Sigmoid colon (tissue), 7 donors: ENCODE results near the gene KIF26A. TPM values are rescaled to one million over a fixed set of nuclear protein-coding genes. Genes with fewer than 3 reads are reported as not detected.

Experiments used
- DNase-seq: peaks from one replicate; pipeline ENCODE4 v3.0.0-alpha.2; 2019
- H3K27ac ChIP-seq, 4 donors: fragments of 200-600 bp; sonication (generic); one replicate each; pipeline ENCODE4 v1.5.1; 2016 to 2019; ENCODE audit warnings: mild to moderate bottlenecking in 1 of 4
- H3K27me3 ChIP-seq, 3 donors: fragments of 200-600 bp; sonication (generic); one replicate each; pipeline ENCODE4 v1.5.1; 2019; ENCODE audit warnings: mild to moderate bottlenecking in 1 of 3
- H3K36me3 ChIP-seq, 4 donors: fragments of 200-600 bp; sonication (generic); one replicate each; pipeline ENCODE4 v1.5.1; 2016 to 2019
- H3K4me1 ChIP-seq, 4 donors: fragments of 200-600 bp; sonication (generic); one replicate each; pipeline ENCODE4 v1.5.1; 2017 to 2019
- H3K4me3 ChIP-seq, 4 donors: fragments of 200-600 bp; sonication (generic); one replicate each; pipeline ENCODE4 v1.5.1; 2017 to 2019; ENCODE audit warnings: mild to moderate bottlenecking in 2 of 4, moderate library complexity in 1 of 4
- H3K9me3 ChIP-seq, 4 donors: fragments of 200-600 bp in 3 of 4; sonication (generic) in 3 of 4; one replicate each; pipeline versions ENCODE4 v1.5.1 to v1.6.1; 2013 to 2019
- CTCF ChIP-seq, 4 experiments: fragments of 450-650 bp in 3 of 4; fragments of 200-600 bp in 1 of 4; IDR thresholded peaks; one replicate each; pipeline ENCODE4 v1.5.1; 2016 to 2019; ENCODE audit warnings: antibody characterized with exemption in 4 of 4, mild to moderate bottlenecking in 3 of 4, moderate library complexity in 2 of 4
- EP300 ChIP-seq, 4 donors: sonication (generic); formaldehyde crosslinking; IDR thresholded peaks; one replicate each; pipeline ENCODE4 v1.6.1; 2017; ENCODE audit warnings: antibody characterized with exemption in 4 of 4
- POLR2A ChIP-seq, 2 donors: fragments of 450-650 bp; IDR thresholded peaks; one replicate each; pipeline ENCODE4 v1.6.1; 2016; ENCODE audit warnings: antibody characterized with exemption in 2 of 2, mild to moderate bottlenecking in 2 of 2, moderate library complexity in 2 of 2
- POLR2AphosphoS5 ChIP-seq, 4 donors: sonication (generic); formaldehyde crosslinking; IDR thresholded peaks; one replicate each; pipeline ENCODE4 v1.6.1; 2017; ENCODE audit warnings: antibody characterized with exemption in 4 of 4
- WGBS, 2 donors: extraction: QIAGEN DNeasy Blood & Tissue Kit; methylation state at CpG; one replicate each; pipeline ENCODE4 v1.1.7; 2013; 5-methylcytosine and 5-hydroxymethylcytosine counted together
- intact Hi-C: fragments of 100-400 bp; cut with DNase I; formaldehyde crosslinking; loops from one replicate; pipeline ENCODE4 v1.15.1; 2023
- polyA plus RNA-seq, 3 donors: library from polyadenylated mRNA; stranded (reverse); fragments of 200-250 nt; gene quantifications; one replicate each; pipeline ENCODE4 v1.2.3, GENCODE V29; 2013
- total RNA-seq, 4 donors: library from RNA; depleted of rRNA; stranded (reverse); fragments of >200 nt; gene quantifications; one replicate each; pipeline ENCODE4 v1.1.0, GENCODE V29; 2016
- donor health status: healthy with polysubstance abuse.
- donor health status: Bipolar disorder and iron deficiency.
- donor health status: healthy.

KIF26A gene
- total and polyA plus RNA-seq, 7 donors, result 0.60 to 4.2 (median 2.1) TPM

- H3K4me3 ChIP-seq, result peak overlapping the region; percentile 24 to 56 (median 50)
- intact Hi-C loops, result loop anchor here (1.0 kb wide), 2 partner anchors 427 to 503 kb away; no protein-coding TSS in a partner anchor
- no peaks in the 10 kb centered on the region for H3K9me3 ChIP-seq
- peak overlapping the region in 3 of 4 donors; percentile 5 to 32 (median 27) for H3K27ac ChIP-seq
- H3K27me3 ChIP-seq, result peaks cover 37 to 70% (median 59%) of the 10 kb centered on the region in 3 donors
- no peaks in the 10 kb centered on the region for H3K36me3 ChIP-seq
- DNase-seq, result no peak
- peaks cover 0 to 45% (median 39%) of the 10 kb centered on the region in 4 donors for H3K4me1 ChIP-seq
- peak; percentile 41 to 95 (median 61) for TF ChIP-seq CTCF (IDR thresholded peaks at IDR 0.05)
- no peak for TF ChIP-seq EP300 (IDR thresholded peaks at IDR 0.05)
- WGBS, 2 donors, result 1% methylated on average over 88 of the region's 88 CpGs
These were observed 890 bp upstream of the KIF26A start for GRCh38 chr14:104137297-104138097.

GRCh38 chr14:104138718-104139459 is 502 bp downstream of the KIF26A start:
- Histone ChIP-seq H3K9me3 (no peaks in the 10 kb centered on the region), H3K27ac (peak overlapping the region in 3 of 4 donors; percentile 8 to 32 (median 27)), H3K4me1 (peaks cover 0 to 45% (median 39%) of the 10 kb centered on the region in 4 donors), H3K36me3 (no peaks in the 10 kb centered on the region), H3K4me3 (peak overlapping the region; percentile 10 to 56 (median 50)), H3K27me3 (peaks cover 37 to 59% (median 52%) of the 10 kb centered on the region in 3 donors)
- peak; percentile 63 for DNase-seq
- TF ChIP-seq POLR2A (IDR thresholded peaks at IDR 0.05), result no peak
- TF ChIP-seq CTCF (IDR thresholded peaks at IDR 0.05), result no peak
- TF ChIP-seq EP300 (IDR thresholded peaks at IDR 0.05), result no peak
- TF ChIP-seq POLR2AphosphoS5 (IDR thresholded peaks at IDR 0.05), result no peak
- intact Hi-C loops, result no loop called here
- 1 to 3% methylated on average over 73 of the region's 73 CpGs for WGBS, 2 donors

GRCh38 chr14:104139460-104140212 is 1.2 kb downstream of the KIF26A start:
- no peaks in the 10 kb centered on the region for H3K36me3 ChIP-seq
- H3K27me3 ChIP-seq, result peaks cover 37 to 52% (median 48%) of the 10 kb centered on the region in 3 donors
- intact Hi-C loops, result no loop called here
- WGBS, 2 donors, result 30 to 53% methylated on average over 14 of the region's 14 CpGs
- peak overlapping the region; percentile 10 to 56 (median 50) for H3K4me3 ChIP-seq
- TF ChIP-seq EP300 (IDR thresholded peaks at IDR 0.05) (no peak), POLR2AphosphoS5 (IDR thresholded peaks at IDR 0.05) (no peak), CTCF (IDR thresholded peaks at IDR 0.05) (no peak), POLR2A (IDR thresholded peaks at IDR 0.05) (no peak)
- no peaks in the 10 kb centered on the region for H3K9me3 ChIP-seq
- peaks cover 0 to 45% (median 39%) of the 10 kb centered on the region in 4 donors for H3K4me1 ChIP-seq
- H3K27ac ChIP-seq, result no peak overlapping the region
- DNase-seq, result peak; percentile 61

DNA sequence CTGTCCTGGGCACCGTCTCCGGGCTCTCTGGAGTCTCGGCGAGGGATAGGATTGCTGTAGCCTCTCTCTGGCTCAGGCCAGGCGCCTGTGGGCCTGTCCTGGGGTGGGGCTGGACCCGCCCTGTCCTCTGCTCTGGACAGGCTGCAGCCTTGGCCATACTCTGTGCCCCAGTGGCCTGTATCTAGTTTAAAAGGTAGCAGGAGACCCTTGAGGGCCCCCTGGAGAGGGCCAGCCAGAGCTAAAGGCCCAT is 1.8 kb downstream of the KIF26A start:
- peak overlapping the region in 1 of 4 donors; percentile 56 for H3K4me3 ChIP-seq
- peaks cover 35 to 47% (median 43%) of the 10 kb centered on the region in 3 donors for H3K27me3 ChIP-seq
- H3K4me1 ChIP-seq, result peaks cover 0 to 44% (median 39%) of the 10 kb centered on the region in 4 donors
- H3K36me3 ChIP-seq, result no peaks in the 10 kb centered on the region
- intact Hi-C loops, result no loop called here
- DNase-seq, result peak; percentile 37
- H3K9me3 ChIP-seq, result no peaks in the 10 kb centered on the region
- 20 to 67% methylated on average over 6 of the region's 6 CpGs for WGBS, 2 donors
- TF ChIP-seq CTCF (IDR thresholded peaks at IDR 0.05), result no peak
- no peak for TF ChIP-seq POLR2AphosphoS5 (IDR thresholded peaks at IDR 0.05)
- no peak for TF ChIP-seq POLR2A (IDR thresholded peaks at IDR 0.05)
- no peak for TF ChIP-seq EP300 (IDR thresholded peaks at IDR 0.05)
- H3K27ac ChIP-seq, result no peak overlapping the region
